ENCODE measurements around the gene DBNDD2. TPM values are rescaled to one million over a fixed set of nuclear protein-coding genes. Genes with fewer than 3 reads are reported as not detected.

Gene DBNDD2
- 364 TPM for total RNA-seq
- long read RNA-seq, transcript DBNDD2-209 (3 exons, 1,233 nt), result minor isoform, 9 of 262 reads
- long read RNA-seq, transcript DBNDD2-204 (4 exons, 1,537 nt), result minor isoform, 31 of 262 reads
- long read RNA-seq, transcript DBNDD2-202 (4 exons, 1,078 nt), result major isoform, 107 of 262 reads
- long read RNA-seq, transcript DBNDD2-203 (3 exons, 1,417 nt), result minor isoform, 85 of 262 reads
- long read RNA-seq, partial matches to known transcripts, result 0 of 262 reads
- long read RNA-seq, other reads (novel, unspliced or antisense), result 15 of 262 reads

- intact Hi-C loops (cut with DNase I), result loop anchor here (1.0 to 5.0 kb wide), 4 partner anchors 11 to 66 kb away; partner anchors contain the start of gene SYS1
- ATAC-seq (peak; percentile 71), DNase-seq (ENCODE audit: missing footprints) (no peak)
These were observed at the start of gene DBNDD2 for GRCh38 chr20:45407783-45408645. Gene DBNDD2 (plus strand): TSS chr20:45408289. CDS start chr20:45408468, 179 bp downstream.

- DNase-seq (ENCODE audit: missing footprints), result no peak
- ATAC-seq, result peak; percentile 43
- intact Hi-C loops (cut with DNase I), result no loop called here
These were observed 49.1 kb upstream of the DBNDD2 start for GRCh38 chr20:45359069-45359405.

DNA sequence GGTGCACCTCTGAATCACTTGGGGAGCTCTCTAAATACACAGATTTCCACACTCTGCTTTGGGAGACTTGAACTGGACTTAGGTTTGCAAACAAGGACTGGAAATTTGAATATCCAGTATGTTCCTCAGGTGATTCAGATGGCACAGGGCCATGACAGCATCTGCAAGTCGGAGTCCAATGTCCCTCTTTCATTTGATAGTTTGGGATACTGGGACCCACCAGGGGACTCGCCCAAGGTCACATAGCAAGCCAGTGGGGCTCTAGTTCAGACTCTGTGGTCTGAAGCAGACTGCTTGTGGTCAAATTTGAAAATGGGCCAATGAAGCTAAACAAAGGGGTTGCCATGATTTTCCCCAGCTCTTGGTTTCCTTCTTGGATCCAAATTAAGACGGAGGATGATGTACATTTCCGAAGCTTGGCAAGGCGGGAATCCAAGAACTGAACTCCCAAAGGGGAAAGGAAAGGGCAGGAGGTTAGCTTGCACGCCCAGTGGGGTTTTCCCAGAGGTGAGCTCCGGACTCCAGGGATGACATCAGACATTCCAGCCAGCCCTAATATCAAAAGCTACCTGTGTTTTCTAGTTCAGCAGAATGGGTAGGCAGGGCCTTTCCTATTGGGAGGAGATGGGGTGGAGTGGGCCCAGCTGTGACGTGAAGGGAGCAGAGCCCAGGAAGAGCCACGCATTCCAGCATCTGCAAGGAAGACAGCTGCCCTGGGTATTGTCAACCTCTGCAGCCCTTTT lies 48.5 kb upstream of the DBNDD2 start:
- intact Hi-C loops (cut with DNase I), result no loop called here
- ATAC-seq, result no peak
- DNase-seq (ENCODE audit: missing footprints), result no peak

- intact Hi-C loops (cut with DNase I), result loop anchor here (2.0 kb wide), 3 partner anchors 41 to 75 kb away; no protein-coding TSS in a partner anchor
- no peak for ATAC-seq
- no peak for DNase-seq (ENCODE audit: missing footprints)
These were observed 46.3 kb upstream of the DBNDD2 start for GRCh38 chr20:45361793-45362192.

GRCh38 chr20:45362804-45363610 lies 45.1 kb upstream of the DBNDD2 start, which contains the start of gene SYS1:
Gene SYS1 (plus strand): TSS chr20:45363156. CDS start chr20:45363532, 376 bp downstream.
- ATAC-seq (peak; percentile 92), DNase-seq (ENCODE audit: missing footprints) (peak; percentile 99)
- intact Hi-C loops (cut with DNase I), result loop anchor here (1.0 to 2.0 kb wide), 4 partner anchors 10 to 74 kb away; no protein-coding TSS in a partner anchor

- intact Hi-C loops (cut with DNase I), result loop anchor here (1.0 to 2.0 kb wide), 4 partner anchors 9 to 73 kb away; no protein-coding TSS in a partner anchor
- ATAC-seq (no peak), DNase-seq (ENCODE audit: missing footprints) (no peak)
These were observed 44.2 kb upstream of the DBNDD2 start for GRCh38 chr20:45363611-45364492.

DNA sequence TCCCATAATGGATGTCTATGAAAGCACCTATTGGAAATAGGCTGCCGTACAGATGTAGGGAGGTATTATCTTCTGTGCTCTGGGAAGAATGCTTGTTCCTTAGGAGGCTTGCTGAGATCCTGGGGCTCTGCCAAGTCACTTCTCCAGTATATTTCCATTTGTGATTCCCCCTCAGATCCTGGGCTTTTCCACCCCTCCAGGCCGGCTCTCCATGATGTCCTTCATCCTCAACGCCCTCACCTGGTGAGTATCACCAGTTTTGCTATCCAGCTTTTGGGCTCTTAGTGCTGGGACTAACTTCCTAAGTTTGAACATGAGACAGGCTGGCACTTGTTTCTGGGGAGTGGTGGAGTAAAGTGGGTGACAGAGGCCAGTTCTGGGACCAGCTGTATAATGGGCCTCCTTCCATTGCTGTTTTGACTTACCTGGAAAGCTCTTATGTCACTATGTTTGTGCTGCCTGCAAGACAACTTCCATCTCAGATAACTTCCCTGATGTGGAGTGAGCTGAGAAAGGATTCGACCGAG lies 42.6 kb upstream of the DBNDD2 start:
- no peak for ATAC-seq
- DNase-seq (ENCODE audit: missing footprints), result no peak
- intact Hi-C loops (cut with DNase I), result no loop called here

DNA sequence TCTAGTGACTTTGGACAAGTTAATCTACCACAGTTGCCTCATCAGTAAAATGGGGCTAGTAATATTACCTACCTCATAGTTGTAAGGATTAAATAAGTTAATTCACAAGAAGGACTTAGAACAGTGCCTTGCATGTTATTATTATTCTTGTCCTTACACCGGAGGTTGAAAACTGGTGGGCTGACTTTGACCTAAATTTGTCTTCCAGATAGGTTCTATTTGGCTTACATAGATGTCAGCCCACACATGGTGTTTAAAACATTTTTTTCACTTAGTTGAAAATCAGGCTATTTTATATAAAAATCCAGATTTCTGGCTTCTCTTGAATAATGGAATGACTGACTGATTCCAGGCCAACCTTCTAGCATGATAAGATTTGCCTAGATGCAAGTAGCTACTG lies 41.9 kb upstream of the DBNDD2 start:
- ATAC-seq, result no peak
- intact Hi-C loops (cut with DNase I), result no loop called here

DNA sequence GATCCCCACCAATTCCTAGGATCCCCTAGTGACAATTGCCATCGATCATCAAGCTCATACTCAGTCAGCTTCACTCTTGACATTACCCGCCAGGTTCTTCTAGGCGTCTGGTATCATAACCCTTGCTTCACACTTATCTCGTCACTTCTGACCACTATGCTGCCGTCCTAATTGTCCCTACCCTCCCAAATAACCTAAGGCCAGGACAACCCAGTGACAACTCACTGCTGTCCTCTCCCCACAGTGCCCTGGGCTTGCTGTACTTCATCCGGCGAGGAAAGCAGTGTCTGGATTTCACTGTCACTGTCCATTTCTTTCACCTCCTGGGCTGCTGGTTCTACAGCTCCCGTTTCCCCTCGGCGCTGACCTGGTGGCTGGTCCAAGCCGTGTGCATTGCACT lies 41.5 kb upstream of the DBNDD2 start:
- no peak for DNase-seq (ENCODE audit: missing footprints)
- intact Hi-C loops (cut with DNase I), result no loop called here
- no peak for ATAC-seq

More for the DNA sequence above, 41.9 kb upstream of the DBNDD2 start:
- DNase-seq (ENCODE audit: missing footprints), result no peak

- ATAC-seq (no peak), DNase-seq (ENCODE audit: missing footprints) (no peak)
- intact Hi-C loops (cut with DNase I), result no loop called here
These were observed 41.0 kb upstream of the DBNDD2 start for GRCh38 chr20:45367126-45367525.

DNA sequence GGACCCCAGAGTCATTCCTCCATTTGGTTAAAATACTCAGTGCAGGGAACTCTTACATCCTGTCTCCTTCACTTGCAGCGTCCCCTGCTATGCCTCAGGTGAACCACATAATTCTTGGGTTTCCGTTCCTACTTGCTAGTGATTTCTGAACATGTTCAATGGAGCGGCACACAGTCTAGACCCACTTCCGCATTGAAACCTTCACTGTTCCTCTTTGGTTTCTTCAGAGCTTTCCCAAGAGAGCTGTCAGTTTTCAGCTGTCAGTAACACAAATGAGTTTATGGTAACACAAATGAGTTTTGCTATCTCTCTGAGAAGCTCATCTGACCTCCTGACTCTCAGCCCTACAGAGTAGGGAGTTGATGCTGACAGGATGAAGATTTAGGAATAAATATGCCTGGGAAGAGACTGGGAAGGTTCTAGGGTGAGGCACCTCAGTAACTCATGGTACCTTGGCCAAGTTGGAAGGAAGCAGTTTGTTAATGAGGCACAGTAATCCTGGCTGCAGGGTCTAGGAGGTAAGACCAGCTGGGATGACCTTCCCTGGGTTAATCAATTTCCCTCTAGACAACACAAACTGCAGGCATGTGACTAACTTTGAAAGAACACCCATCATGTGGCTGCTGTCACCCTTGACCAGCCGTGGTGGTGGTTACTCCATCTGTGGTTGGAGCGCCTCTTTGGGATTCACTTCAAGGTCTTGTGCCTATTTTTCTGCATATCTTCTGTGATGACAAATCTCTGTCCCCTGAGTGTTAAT lies 39.7 kb upstream of the DBNDD2 start:
- DNase-seq (ENCODE audit: missing footprints) (no peak), ATAC-seq (no peak)
- intact Hi-C loops (cut with DNase I), result no loop called here

DNA sequence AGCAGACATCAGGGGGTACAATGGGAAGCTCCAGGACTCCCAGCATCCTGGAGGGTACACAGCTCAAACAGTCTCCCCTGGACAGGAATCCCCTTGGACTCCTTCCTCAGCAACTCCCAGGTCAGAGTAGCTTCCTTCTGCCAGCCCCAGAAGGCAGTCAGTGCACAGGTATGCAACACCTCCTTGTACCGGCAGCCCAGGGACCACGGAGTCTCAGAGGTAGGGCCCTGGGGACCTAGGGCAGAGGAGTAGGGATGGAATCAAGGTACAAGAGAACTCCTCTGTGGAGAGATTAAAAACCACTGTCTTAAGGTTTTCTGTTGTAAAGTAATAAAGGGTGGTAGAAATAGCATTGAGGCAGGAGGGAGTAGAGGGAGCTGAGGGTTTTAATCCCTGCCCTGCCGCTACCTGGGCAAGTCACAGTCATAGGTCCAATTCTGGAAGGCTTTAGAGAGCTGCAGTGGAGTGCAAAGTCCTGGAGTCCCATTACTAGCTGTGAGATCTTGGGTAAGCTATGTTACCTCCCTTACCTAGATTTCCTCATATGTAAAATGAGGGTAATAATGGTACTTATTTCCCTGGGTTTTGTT lies 37.4 kb upstream of the DBNDD2 start:
- DNase-seq (ENCODE audit: missing footprints), result no peak
- ATAC-seq, result no peak
- intact Hi-C loops (cut with DNase I), result no loop called here

DNA sequence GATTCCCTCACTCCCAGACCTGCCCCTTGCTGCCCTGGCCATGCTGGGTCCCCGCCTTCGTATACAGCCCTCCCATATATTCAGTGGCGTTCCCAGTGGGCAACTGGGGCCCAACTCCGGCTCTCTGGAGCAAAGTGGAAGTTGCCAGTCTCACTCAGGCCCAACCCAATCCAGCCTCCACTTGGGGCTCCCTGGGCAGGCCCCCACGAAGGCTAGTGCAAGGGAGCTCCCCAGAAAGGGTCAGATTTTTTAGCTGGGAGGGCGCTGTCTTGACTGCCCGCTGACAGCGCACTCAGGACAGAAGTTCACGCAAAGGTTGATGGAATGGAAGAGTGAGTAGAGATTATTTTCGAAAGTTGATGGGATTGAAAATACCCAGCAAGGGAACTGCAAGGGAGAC lies 35.8 kb upstream of the DBNDD2 start:
- DNase-seq (ENCODE audit: missing footprints) (no peak), ATAC-seq (no peak)
- intact Hi-C loops (cut with DNase I), result loop anchor here (2.0 kb wide), 1 partner anchor 35 kb away; no protein-coding TSS in a partner anchor

DNA sequence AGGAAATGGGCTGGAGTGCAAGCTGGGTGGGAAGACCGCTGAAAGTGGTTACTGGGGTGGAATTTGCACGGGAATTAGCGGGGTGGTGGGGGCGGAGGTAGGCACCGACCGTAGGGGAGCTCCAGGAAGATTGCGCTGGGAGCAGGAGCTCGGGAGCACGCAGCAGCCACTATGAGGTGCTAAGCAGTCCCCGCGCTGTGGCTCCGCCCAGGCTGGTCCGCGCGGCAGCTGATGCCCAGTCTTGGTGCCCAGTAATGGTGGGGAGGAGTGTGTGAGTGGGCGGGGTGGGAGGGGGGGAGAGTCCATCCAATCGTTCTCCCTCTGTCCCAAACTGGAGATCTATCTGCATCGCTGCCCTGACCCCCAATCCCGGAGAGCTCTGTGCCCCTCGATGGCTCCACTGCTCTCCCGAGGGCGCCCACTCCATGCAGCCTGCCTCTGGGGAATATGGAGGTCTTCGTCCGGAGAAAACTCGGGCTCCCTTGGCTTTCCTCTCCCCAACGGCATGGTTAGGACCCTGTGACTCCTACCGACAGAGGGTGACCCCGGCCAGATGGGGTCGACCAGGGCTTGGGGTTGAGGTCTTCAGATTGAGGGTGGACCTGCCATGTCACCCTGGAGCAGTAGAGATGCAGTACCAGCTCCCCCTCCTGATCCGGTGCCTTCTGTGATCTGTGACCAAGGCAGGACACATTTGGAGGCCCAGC lies 35.3 kb upstream of the DBNDD2 start:
- ATAC-seq, result peak; percentile 74
- no peak for DNase-seq (ENCODE audit: missing footprints)

GRCh38 chr20:45373353-45374100 lies 34.6 kb upstream of the DBNDD2 start:
- DNase-seq (ENCODE audit: missing footprints), result peak; percentile 92

More for the DNA sequence above, 35.3 kb upstream of the DBNDD2 start:
- intact Hi-C loops (cut with DNase I), result loop anchor here (1.0 to 2.0 kb wide), 2 partner anchors 9 to 34 kb away; partner anchors contain the start of gene SYS1

More at GRCh38 chr20:45373353-45374100, 34.6 kb upstream of the DBNDD2 start:
- peak; percentile 88 for ATAC-seq
- intact Hi-C loops (cut with DNase I), result loop anchor here (1.0 to 2.0 kb wide), 3 partner anchors 10 to 63 kb away; partner anchors contain the start of gene SYS1
